HG03025 (cell line): ENCODE measurements around the gene CYP2C8.
"Not testable (repeated sequence)": the region's sequence is repeated elsewhere in the genome, so short reads cannot be mapped to it uniquely, and the experiment has no call there.

Experiments
- ATAC-seq: cut with Tn5 transposase; IDR thresholded peaks from one replicate; pipeline ENCODE4 v1.9.1; 2021; ENCODE audit warnings: mild to moderate bottlenecking, moderate library complexity; ENCODE audit not compliant: unreplicated experiment, low FRiP score

The CYP2C8 gene

GRCh38 chr10:95069286-95069685 lies at the start of gene CYP2C8:
CYP2C8 (minus strand) TSS chr10:95069497; CDS start chr10:95069402, 95 bp downstream.
- no peak for ATAC-seq

DNA sequence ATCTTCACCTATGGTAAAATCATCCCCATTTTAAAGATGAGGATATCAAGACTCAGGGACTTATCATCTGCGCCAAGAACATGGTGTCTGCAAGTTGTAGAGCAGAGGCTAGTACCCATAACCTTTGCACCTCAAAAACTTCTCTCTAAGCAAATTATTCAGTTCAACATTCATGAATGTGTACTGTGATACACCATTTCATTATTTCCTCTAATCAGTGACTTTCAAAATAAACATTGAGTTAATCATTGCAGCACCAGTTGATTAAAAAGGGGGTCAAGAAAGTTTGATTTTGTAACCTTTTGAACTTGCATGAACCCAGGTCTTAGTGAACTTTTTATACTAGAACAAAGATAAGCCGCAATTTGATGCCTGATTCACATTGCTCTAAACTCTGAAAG lies 47.6 kb upstream of the CYP2C8 start:
- ATAC-seq, result no peak

GRCh38 chr10:95110823-95111222 lies 41.5 kb upstream of the CYP2C8 start:
- ATAC-seq, result not testable (repeated sequence)

GRCh38 chr10:95097805-95098204 lies 28.5 kb upstream of the CYP2C8 start:
- ATAC-seq, result no peak

DNA sequence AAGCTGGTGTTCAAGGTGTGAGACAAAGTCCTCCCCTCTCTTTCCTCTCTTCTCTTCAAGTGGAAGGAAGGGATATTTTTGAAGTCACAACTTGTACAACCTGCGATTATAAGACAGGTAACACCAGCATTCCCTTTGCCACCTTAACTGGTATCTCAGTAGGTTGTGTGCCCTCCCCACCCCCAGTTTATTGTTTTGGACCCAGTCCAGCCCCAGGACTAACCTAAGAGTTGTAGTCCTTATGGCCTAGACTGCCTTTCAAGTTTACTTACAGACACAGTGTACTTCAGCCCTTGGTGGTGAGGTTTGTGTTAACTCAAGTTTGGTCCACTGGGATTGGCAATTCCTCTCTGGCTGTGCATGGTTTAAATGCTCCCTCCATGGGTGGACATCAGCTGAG lies 26.8 kb upstream of the CYP2C8 start:
- ATAC-seq, result no peak

- not testable (repeated sequence) for ATAC-seq
These were observed 10.3 kb upstream of the CYP2C8 start for GRCh38 chr10:95079626-95080025.

DNA sequence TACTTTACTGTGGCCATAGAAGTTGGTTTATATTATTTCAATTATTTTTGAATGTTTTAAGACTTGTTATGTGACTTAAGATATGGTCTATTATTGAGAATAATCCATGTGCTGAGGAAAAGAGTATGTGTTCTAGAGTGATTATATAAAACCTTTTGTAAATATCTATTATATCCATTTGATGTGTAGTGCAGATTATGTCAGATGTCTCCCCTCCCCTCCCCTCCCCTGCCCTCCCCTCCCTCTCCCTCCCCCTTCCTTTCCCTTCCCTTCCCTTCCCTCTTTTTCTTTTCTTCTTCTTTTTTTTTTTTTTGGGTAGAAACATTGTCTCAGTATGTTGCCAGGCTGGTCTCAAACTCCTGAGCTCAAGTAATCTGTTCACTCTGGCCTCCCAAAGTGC lies 8.3 kb upstream of the CYP2C8 start:
- ATAC-seq, result no peak

DNA sequence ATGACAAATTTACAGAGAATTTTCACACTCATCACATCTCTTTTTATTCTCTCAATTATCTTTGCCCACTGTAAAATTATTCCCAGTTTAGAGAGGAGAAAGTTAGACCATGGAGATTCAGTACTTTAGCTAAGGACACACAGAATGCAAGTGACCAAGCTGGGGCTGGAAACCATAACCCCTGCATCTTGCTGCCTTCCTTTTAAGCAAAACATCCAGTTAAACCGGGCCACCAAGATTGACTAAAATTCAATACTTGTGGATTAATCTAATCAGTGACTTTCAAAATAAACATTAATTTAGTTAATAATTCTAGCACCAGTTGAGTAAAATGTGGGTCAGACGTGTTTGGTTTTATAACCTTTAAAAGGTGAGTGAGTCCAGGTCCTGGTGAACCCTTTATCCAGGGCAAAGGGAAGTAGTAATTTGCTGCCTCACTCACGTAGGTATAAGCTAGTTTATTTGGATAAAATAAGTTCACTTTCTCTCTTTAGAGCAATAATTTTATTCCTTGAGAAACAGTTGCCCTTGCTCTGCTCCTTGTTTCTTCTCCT lies 1.9 kb upstream of the CYP2C8 start:
- ATAC-seq, result no peak

DNA sequence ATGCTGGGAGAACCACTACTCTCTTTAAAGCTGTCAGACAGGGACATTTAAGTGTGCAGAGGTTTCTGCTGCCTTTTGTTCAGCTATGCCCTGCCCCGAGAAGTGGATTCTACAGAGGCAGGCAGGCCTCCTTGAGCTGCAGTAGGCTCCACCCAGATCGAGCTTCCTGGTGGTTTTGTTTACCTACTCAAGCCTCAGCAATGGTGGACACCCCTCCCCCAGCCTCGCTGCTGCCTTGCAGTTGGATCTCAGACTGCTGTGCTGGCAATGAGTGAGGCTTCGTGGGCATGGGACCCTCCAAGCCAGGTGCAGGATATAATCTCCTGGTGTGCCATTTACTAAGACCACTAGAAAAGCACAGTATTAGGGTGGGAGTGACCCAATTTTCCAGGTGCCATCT lies 5.2 kb downstream of the CYP2C8 start:
- ATAC-seq, result not testable (repeated sequence)

DNA sequence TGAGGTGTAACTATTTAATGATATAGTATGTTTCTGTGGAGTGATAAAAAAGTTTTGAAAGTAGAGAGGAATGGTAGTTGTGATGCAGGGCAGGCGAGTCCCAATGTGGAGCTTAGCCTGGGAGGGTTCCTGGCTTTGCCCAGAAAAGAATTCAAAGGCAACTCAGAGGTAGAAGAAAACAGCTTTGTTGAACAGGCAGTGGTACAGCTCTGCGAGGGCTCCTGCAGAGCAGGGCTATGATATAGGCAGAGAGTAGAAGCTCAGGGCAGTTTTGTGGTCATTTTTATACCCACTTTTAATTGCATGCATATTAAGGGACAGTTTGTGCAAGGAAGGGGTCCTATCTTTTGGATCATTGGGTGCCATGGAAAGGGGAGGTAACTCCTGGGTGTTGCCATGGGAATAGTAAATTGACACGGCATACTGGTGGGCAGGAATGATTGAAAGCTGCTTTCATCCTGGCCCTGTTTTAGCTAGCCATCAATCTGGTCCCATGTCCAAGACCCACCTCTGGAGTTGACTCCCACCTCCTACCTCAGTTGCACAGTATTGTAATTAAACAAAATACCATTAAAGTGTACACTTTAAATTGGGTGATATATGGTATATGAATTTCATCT lies 12.4 kb downstream of the CYP2C8 start:
- ATAC-seq, result no peak

DNA sequence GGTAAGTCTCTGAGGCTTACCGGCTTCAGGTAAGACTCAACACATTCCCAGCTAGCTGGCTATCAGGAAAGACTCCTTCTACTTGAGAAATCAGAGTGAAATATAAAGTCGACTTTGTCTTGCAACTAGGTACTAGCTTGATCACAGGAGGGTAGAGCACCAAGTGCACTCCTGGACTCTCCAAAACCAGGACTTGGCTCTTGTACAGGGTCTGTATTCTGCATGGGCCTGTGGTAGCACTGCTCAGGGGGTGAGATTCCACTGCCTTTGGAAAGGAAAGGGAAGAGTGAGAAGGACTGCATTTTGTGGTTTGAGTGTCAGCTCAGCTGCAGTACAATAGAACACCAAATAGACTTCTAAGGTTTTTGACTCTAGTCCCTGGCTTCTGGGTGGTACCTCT lies 19.4 kb downstream of the CYP2C8 start:
- ATAC-seq, result no peak

- no peak for ATAC-seq
These were observed 21.1 kb downstream of the CYP2C8 start for GRCh38 chr10:95048206-95048605.

- no peak for ATAC-seq
These were observed 30.0 kb downstream of the CYP2C8 start for GRCh38 chr10:95039281-95039680.

- ATAC-seq, result no peak
These were observed 33.7 kb downstream of the CYP2C8 start for GRCh38 chr10:95035332-95036295.

DNA sequence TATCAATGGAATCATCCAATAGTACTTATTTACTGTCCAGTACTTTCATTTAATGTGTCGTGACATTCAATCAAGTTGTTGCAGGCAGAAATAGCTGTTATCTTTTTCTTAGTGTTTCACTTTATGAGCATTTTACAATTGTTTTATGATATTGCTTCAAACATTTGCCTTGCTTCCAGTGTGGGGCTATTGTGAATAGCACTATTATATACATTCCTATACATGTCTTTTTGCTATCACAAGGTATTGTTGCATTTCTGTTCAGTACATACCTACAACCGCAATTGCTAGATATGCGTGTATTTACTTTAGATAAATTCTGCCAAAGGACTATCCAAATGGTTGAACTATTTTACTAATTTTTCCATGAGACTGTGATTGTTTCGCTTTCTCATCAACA lies 34.9 kb downstream of the CYP2C8 start:
- no peak for ATAC-seq

GRCh38 chr10:95031656-95032055 lies 37.6 kb downstream of the CYP2C8 start:
- ATAC-seq, result no peak

- no peak for ATAC-seq
These were observed 42.8 kb downstream of the CYP2C8 start for GRCh38 chr10:95026461-95026860.

- no peak for ATAC-seq
These were observed 71.5 kb downstream of the CYP2C8 start for GRCh38 chr10:94997741-94998174.

GRCh38 chr10:94992811-94993210 lies 76.5 kb downstream of the CYP2C8 start:
- no peak for ATAC-seq

DNA sequence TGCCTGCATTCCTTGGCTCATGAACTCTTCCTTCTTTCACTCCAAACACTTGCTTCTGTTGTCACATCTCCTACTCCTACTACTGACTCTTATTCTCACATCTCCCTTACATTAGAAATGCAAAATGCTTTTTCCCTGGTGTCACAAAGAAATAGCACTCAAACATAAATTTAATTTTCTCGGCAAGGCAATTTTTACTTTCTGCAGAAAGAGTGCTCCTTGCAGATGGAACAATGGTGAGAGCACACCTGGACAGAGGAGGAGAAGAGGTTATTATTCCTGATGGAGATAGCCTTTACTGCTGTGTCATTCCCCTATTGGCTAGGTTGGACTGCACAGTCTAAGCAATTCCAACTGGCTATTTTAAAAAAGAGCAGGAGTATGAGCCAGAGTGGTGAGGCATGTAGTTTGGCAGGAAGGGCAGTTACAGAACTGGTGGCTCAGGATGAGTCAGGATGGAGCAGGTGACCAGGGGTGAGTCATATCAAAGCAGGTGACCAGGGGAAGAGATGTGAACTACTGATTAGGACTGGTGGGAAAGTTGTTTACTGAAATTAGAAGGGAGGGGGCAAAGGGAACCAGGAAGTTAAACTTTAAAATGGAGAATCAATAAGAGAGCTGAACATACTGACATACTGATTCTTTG lies 77.9 kb downstream of the CYP2C8 start:
- no peak for ATAC-seq

- no peak for ATAC-seq
These were observed 80.1 kb downstream of the CYP2C8 start for GRCh38 chr10:94989192-94989591.
